ENCODE measurements around the gene FBRSL1. TPM values are rescaled to one million over a fixed set of nuclear protein-coding genes. Genes with fewer than 3 reads are reported as not detected.

FBRSL1 gene
- total RNA-seq, 1 donor from 2014 or later = 108 TPM

- no peak for TF ChIP-seq CTCF (conservative IDR thresholded peaks at IDR 0.05)
- DNase-seq (ENCODE audit: extremely low spot score, unreplicated experiment) = no peak
- Mint-ChIP-seq H3K36me3 (no peaks in the 10 kb centered on the region), H3K27ac (no peak overlapping the region), H3K9me3 (no peaks in the 10 kb centered on the region), H3K4me3 (no peak overlapping the region), H3K27me3 (no peaks in the 10 kb centered on the region), H3K4me1 (ENCODE audit: unreplicated experiment) (peaks cover 20% of the 10 kb centered on the region)
Observed at GRCh38 chr12:132500856-132501180, 10.9 kb downstream of the FBRSL1 start.

- Mint-ChIP-seq H3K9me3 (no peaks in the 10 kb centered on the region), H3K27ac (peak overlapping the region; percentile 25), H3K36me3 (no peaks in the 10 kb centered on the region), H3K27me3 (no peaks in the 10 kb centered on the region), H3K4me1 (ENCODE audit: unreplicated experiment) (peaks cover 23% of the 10 kb centered on the region), H3K4me3 (no peak overlapping the region)
- no peak for DNase-seq (ENCODE audit: extremely low spot score, unreplicated experiment)
- no peak for TF ChIP-seq CTCF (conservative IDR thresholded peaks at IDR 0.05)
Observed at GRCh38 chr12:132501204-132501940, 11.4 kb downstream of the FBRSL1 start.

GRCh38 chr12:132502149-132502881 lies 12.4 kb downstream of the FBRSL1 start:
- DNase-seq (ENCODE audit: extremely low spot score, unreplicated experiment) = no peak
- Mint-ChIP-seq H3K27me3 (no peaks in the 10 kb centered on the region), H3K4me3 (no peak overlapping the region), H3K9me3 (no peaks in the 10 kb centered on the region), H3K36me3 (no peaks in the 10 kb centered on the region), H3K4me1 (ENCODE audit: unreplicated experiment) (peaks cover 19% of the 10 kb centered on the region), H3K27ac (peak overlapping the region; percentile 25)
- TF ChIP-seq CTCF (conservative IDR thresholded peaks at IDR 0.05) = no peak

GRCh38 chr12:132502882-132503193 lies 12.9 kb downstream of the FBRSL1 start:
- Mint-ChIP-seq H3K9me3 (no peaks in the 10 kb centered on the region), H3K36me3 (no peaks in the 10 kb centered on the region), H3K27me3 (no peaks in the 10 kb centered on the region), H3K4me3 (no peak overlapping the region), H3K27ac (no peak overlapping the region), H3K4me1 (ENCODE audit: unreplicated experiment) (peaks cover 19% of the 10 kb centered on the region)
- no peak for TF ChIP-seq CTCF (conservative IDR thresholded peaks at IDR 0.05)
- no peak for DNase-seq (ENCODE audit: extremely low spot score, unreplicated experiment)

- no peaks in the 10 kb centered on the region for H3K9me3 Mint-ChIP-seq
- no peak for TF ChIP-seq CTCF (conservative IDR thresholded peaks at IDR 0.05)
- no peak overlapping the region for H3K4me3 Mint-ChIP-seq
- H3K36me3 Mint-ChIP-seq = no peaks in the 10 kb centered on the region
- no peaks in the 10 kb centered on the region for H3K27me3 Mint-ChIP-seq
- H3K27ac Mint-ChIP-seq = no peak overlapping the region
- H3K4me1 Mint-ChIP-seq (ENCODE audit: unreplicated experiment) = peaks cover 19% of the 10 kb centered on the region
- no peak for DNase-seq (ENCODE audit: extremely low spot score, unreplicated experiment)
Observed at GRCh38 chr12:132503618-132504204, 13.8 kb downstream of the FBRSL1 start.
